ENCODE results near the gene ZNF33A. TPM values are rescaled to one million over a fixed set of nuclear protein-coding genes. Genes with fewer than 3 reads are reported as not detected.
"Not testable (repeated sequence)": the region's sequence is repeated elsewhere in the genome, so short reads cannot be mapped to it uniquely, and the experiment has no call there.

ZNF33A gene
- total RNA-seq, 2 donors from 2014 or later = 26.1 to 51.5 TPM

DNA sequence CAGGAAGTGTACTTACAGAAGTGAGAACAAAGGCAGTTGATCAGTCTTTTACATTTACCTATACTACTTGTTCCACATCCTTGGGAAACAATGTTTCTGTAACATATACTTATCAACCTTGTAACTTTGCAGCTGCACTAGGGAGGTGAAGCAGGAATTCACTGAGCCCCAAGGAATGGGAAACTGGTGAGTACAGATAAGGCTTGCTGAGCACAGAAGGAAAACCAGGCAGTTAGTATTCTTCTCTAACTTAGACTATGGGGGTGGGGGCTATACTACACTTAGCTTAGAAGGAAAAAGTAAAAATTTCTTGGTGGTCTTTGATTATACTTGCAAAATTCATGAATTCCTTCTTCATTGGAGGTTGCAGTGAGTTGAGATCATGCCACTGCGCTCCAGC, 6.9 kb upstream of the ZNF33A start:
- H3K9me3 ChIP-seq = no peaks in the 10 kb centered on the region
- H3K27me3 ChIP-seq (replicated peaks; ENCODE audit: insufficient read depth) = no peaks in the 10 kb centered on the region
- ATAC-seq (ENCODE audit: insufficient number of reproducible peaks, low FRiP score, low read depth) = no peak
- no peak overlapping the region for H3K4me3 ChIP-seq
- no peaks in the 10 kb centered on the region for H3K36me3 ChIP-seq
- DNase-seq (ENCODE audit: low spot score) = no peak
- H3K27ac ChIP-seq = no peak overlapping the region
- no peaks in the 10 kb centered on the region for H3K4me1 ChIP-seq (ENCODE audit: control insufficient read depth in 1 of 2, low read depth in 2 of 2)
- TF ChIP-seq, protein P1, sequence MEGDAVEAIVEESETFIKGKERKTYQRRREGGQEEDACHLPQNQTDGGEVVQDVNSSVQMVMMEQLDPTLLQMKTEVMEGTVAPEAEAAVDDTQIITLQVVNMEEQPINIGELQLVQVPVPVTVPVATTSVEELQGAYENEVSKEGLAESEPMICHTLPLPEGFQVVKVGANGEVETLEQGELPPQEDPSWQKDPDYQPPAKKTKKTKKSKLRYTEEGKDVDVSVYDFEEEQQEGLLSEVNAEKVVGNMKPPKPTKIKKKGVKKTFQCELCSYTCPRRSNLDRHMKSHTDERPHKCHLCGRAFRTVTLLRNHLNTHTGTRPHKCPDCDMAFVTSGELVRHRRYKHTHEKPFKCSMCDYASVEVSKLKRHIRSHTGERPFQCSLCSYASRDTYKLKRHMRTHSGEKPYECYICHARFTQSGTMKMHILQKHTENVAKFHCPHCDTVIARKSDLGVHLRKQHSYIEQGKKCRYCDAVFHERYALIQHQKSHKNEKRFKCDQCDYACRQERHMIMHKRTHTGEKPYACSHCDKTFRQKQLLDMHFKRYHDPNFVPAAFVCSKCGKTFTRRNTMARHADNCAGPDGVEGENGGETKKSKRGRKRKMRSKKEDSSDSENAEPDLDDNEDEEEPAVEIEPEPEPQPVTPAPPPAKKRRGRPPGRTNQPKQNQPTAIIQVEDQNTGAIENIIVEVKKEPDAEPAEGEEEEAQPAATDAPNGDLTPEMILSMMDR (IDR thresholded peaks at IDR 0.05) = no peak

DNA sequence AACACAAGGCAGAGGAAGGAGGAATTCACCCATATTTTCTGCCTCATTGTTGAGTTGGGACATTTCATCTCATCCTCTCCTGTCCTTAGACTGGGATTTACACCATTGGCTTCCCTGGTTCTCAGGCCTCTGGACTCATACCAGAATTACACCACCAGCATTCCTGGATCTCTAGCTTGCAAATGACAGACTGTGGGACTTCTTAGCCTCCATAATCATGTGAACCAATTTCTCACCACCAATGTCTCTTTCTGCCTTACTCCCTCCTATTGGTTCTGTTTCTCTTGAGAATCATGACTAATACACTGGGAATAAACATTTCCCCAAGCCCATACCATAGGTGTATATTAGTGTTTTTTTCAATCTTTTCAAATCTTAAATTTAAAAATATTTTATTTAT, 2.9 kb upstream of the ZNF33A start:
- H3K4me3 ChIP-seq = no peak overlapping the region
- DNase-seq (ENCODE audit: low spot score) = no peak
- no peak for ATAC-seq (ENCODE audit: insufficient number of reproducible peaks, low FRiP score, low read depth)
- no peaks in the 10 kb centered on the region for H3K27me3 ChIP-seq (replicated peaks; ENCODE audit: insufficient read depth)
- no peaks in the 10 kb centered on the region for H3K36me3 ChIP-seq
- no peaks in the 10 kb centered on the region for H3K9me3 ChIP-seq
- H3K27ac ChIP-seq = no peak overlapping the region
- TF ChIP-seq, protein P1 (IDR thresholded peaks at IDR 0.05) = no peak
- peaks cover 4 to 10% of the 10 kb centered on the region in 2 donors for H3K4me1 ChIP-seq (ENCODE audit: control insufficient read depth in 1 of 2, low read depth in 2 of 2)

DNA sequence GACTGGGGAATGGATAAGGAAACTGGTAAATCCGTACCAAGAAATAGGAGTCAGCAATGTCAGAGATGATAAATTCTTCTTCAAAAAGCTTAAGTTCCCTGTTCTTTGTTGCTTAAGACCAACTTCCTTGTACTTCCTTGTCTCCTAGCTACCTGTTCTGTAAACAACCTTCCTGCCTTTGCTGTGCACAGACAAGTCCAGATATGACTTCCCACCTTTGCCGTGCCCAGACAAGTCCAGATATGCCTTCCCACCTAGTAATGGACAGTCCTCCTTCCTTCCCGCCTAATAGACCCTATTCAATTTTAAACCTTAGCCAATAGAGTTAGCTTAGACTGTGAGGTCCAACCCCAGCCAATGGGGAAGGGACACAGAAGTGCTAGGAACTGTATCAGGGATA, 2.5 kb upstream of the ZNF33A start:
- TF ChIP-seq, protein P1 (IDR thresholded peaks at IDR 0.05) = no peak
- H3K9me3 ChIP-seq = no peaks in the 10 kb centered on the region
- H3K27ac ChIP-seq = no peak overlapping the region
- H3K4me3 ChIP-seq = no peak overlapping the region
- H3K27me3 ChIP-seq (replicated peaks; ENCODE audit: insufficient read depth) = no peaks in the 10 kb centered on the region
- H3K4me1 ChIP-seq (ENCODE audit: control insufficient read depth in 1 of 2, low read depth in 2 of 2) = peaks cover 4 to 10% of the 10 kb centered on the region in 2 donors
- no peaks in the 10 kb centered on the region for H3K36me3 ChIP-seq
- no peak for DNase-seq (ENCODE audit: low spot score)
- no peak for ATAC-seq (ENCODE audit: insufficient number of reproducible peaks, low FRiP score, low read depth)

DNA sequence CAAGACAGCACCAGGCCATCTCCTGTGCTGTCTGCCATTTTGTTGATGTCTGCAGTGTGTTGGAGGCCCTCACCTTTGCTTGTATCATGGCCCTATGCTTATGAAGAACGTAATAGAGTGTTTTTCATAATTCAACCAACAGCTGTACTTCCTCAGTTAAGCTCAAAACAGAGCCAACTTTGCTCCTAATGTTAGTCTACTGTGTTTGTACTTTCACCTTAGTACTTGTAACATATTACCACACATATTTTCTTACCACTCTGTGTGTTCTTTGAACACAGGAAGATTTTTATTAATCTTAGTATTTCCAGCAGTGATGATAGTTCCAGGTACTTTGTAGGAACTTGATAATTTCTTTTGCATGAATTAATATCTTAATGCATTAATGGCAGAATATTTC, 5.9 kb downstream of the ZNF33A start:
- H3K27ac ChIP-seq = no peak overlapping the region
- H3K4me3 ChIP-seq = no peak overlapping the region
- no peak for ATAC-seq (ENCODE audit: insufficient number of reproducible peaks, low FRiP score, low read depth)
- H3K4me1 ChIP-seq (ENCODE audit: control insufficient read depth in 1 of 2, low read depth in 2 of 2) = peaks cover 0 to 8% of the 10 kb centered on the region in 2 donors
- H3K27me3 ChIP-seq (replicated peaks; ENCODE audit: insufficient read depth) = no peaks in the 10 kb centered on the region
- no peaks in the 10 kb centered on the region for H3K9me3 ChIP-seq
- no peak for DNase-seq (ENCODE audit: low spot score)
- TF ChIP-seq, protein P1 (IDR thresholded peaks at IDR 0.05) = no peak
- H3K36me3 ChIP-seq = peaks cover 35% of the 10 kb centered on the region

DNA sequence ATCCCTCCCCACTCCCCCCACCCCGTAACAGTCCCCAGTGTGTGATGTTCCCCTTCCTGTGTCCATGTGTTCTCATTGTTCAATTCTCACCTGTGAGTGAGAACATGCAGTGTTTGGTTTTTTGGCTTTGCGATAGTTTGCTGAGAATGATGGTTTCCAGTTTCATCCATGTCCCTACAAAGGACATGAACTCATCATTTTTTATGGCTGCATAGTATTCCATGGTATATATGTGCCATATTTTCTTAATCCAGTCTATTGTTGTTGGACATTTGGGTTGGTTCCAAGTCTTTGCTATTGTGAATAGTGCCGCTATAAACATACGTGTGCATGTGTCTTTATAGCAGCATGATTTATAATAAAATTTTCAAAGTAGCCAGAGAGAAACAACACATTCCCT, 8.6 kb downstream of the ZNF33A start:
- H3K27ac ChIP-seq; H3K4me3 ChIP-seq; DNase-seq (ENCODE audit: low spot score); ATAC-seq (ENCODE audit: insufficient number of reproducible peaks, low FRiP score, low read depth); H3K9me3 ChIP-seq; H3K27me3 ChIP-seq (replicated peaks; ENCODE audit: insufficient read depth); H3K4me1 ChIP-seq (ENCODE audit: control insufficient read depth in 1 of 2, low read depth in 2 of 2): not testable (repeated sequence)
- H3K36me3 ChIP-seq = peaks cover 31% of the 10 kb centered on the region

DNA sequence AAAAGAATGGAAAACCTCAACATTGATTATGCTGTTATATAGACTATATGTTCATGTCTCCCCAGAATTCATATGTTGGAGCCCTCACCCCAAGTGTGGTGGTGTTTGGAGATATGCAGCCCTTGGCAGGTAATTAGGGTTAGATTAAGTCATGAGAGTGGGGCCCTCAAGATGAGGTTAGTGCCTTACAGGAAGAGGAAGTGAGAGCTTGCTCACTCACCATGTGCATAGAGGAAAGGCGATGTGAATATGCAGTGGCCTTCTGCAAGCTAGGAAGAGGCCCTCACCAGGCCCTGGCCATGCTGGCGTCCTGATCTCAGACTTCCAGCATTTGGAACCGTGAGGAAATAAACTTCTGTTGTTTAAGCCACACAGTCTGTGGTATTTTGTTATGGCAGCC, 14.8 kb downstream of the ZNF33A start:
- DNase-seq (ENCODE audit: low spot score) (no peak), ATAC-seq (ENCODE audit: insufficient number of reproducible peaks, low FRiP score, low read depth) (no peak)
- Histone ChIP-seq H3K27me3 (replicated peaks; ENCODE audit: insufficient read depth) (no peaks in the 10 kb centered on the region), H3K36me3 (peaks cover 5% of the 10 kb centered on the region), H3K27ac (no peak overlapping the region), H3K4me3 (no peak overlapping the region), H3K9me3 (no peaks in the 10 kb centered on the region), H3K4me1 (ENCODE audit: control insufficient read depth in 1 of 2, low read depth in 2 of 2) (no peaks in the 10 kb centered on the region)
- TF ChIP-seq, protein P1 (IDR thresholded peaks at IDR 0.05) = no peak
